GM11168 (cell line): Measurements from ENCODE around the gene CAMTA1.

Source experiments
- in situ Hi-C: fragments of 300-500 bp; cut with MboI; formaldehyde crosslinking; loops from one replicate; pipeline ENCODE4 v1.12.0; 2022; ENCODE audit warnings: low sequenced_read_pairs; ENCODE audit not compliant: unreplicated experiment

Gene CAMTA1

DNA sequence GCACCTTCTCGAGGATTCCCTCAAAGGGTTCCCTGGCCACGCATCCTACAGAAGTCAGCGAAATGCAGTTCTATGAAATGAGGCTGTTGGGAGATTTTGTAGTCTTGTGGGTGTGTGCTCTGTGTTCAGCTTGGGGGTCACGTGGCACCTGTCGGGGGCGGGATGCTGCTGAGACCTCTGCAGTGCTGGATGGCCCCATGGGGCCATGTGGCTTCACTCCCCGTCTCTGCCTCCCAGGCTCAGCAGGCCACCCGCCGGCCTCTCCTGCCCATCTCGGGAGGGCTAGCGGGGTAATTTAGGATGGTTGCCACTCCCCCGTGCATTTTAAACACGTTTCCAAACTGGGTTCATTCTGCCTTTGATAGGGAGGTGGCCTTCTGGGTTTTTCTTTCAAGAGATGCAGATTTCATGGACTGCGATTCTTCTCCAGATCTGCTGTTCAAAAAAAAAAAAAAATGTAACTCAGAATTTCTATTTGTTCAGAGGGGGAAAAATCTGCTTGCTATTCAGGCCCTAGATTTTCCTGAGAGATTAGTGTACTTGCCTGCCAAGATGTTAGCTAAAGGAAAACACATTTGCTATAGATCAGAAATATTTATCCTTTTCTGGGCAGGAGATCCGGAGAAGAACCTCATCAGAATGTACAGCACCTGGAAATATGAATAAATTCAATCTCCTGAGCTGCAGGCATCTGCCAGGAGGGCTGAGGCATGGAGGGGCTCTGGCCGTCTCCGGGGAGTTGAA is 708.6 kb downstream of the CAMTA1 start:
- in situ Hi-C loops: no loop called here

DNA sequence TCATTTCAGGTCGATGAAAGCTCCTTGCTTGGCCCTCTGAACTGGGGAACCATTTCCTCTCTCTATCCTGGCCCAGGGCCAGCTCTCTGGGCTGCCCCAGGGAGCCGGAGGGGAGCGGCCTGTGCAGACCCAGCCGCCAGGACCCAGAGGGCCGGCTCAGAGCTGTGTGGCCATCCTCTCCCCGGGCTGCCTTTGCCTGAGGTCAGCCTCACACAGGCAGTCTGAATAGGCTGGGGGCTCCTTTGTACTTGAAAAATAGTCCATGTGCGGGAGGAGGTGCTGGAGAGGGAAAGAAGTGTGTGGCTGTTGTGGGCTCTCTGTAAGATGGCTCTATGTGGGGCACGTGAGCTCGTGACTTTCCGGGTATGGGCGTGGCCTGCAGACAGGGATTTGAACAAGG is 710.7 kb downstream of the CAMTA1 start:
- in situ Hi-C loops: no loop called here

DNA sequence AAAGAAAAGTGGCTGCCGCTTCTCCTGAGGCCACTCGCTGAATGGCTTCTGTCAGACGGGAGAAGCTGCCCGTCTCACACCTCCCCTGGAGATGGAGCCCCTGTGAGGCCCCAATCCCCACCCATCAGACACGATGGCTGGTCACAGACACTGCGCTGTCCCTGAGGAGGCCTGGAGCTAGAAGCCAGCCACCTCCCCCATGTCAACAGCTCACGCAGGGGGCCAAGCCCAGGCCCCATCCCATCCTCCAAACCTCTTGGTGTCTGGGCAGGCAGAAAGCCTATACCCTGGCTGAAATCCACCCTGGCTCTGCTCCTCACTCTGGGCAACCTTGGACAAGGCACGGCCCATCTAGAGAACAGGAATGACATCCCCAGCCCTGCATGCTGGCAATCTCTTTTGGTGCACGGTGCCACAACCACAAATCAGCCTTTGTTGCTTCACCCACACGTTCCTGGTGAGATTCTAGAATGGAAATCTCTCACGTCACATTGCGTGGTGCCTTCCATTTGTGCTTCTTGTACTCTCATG is 711.9 kb downstream of the CAMTA1 start:
- in situ Hi-C loops: no loop called here

- in situ Hi-C loops: no loop called here
Measured at GRCh38 chr1:7500381-7501083, 715.3 kb downstream of the CAMTA1 start.

DNA sequence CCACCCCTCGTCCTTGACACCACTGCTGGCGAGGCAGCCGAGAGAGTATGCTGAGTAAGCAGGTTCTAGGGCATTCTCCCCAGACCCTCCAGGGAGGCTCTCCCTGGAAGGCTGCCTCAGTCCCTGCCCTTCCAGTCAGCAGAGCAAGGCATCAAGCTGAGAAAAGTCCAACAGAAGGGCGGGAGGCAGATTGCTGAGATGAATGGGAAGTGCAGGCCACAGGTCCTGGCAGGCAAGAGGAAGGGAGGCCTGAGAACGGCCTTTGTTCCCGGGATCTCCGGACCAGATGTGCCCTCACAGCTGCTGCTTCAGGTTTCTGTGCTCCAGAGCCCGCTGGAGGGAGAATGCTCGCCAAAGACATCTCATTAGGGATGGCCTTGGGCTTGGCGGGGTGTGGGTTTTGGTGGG is 715.8 kb downstream of the CAMTA1 start:
- in situ Hi-C loops: no loop called here

GRCh38 chr1:7501723-7502603 is 716.7 kb downstream of the CAMTA1 start:
- in situ Hi-C loops: no loop called here

DNA sequence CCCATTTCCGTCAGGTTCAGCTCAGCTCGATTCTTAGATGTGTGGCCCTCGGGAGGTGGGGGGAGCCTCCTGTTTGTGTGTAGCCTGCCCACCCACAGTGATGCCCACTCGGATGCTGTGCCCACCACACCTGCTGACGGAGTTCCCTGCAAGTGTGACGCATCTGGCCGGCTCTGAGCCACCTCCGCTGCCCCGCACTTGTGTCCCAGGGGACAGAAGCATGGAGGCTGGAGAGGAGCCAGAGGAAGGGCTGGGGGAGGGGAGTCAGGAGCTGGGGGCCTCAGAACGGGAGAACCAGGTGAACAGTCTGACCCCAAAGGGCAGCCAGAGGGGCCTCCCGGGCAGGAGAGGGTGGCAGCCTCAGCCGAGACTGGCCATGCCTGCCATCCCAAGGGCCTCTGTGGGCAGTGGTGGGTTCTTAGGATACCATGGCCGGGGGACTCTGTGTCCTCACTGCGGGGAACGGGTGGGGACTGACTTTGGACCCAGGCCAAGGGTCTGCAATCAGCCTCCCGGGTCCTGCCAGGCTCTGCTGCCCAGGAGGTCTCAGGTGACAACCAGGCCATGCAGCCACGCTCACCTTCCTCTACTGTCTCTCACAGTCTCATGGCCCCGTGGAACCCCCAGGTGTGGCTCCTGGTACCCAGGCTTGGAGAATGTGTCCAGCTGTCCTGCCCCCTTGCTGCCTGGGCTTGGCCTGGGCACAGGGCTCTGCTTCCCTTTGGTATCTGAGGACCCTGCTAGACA is 718.6 kb downstream of the CAMTA1 start:
- in situ Hi-C loops: no loop called here

GRCh38 chr1:7504438-7504720 is 719.1 kb downstream of the CAMTA1 start:
- in situ Hi-C loops: no loop called here

DNA sequence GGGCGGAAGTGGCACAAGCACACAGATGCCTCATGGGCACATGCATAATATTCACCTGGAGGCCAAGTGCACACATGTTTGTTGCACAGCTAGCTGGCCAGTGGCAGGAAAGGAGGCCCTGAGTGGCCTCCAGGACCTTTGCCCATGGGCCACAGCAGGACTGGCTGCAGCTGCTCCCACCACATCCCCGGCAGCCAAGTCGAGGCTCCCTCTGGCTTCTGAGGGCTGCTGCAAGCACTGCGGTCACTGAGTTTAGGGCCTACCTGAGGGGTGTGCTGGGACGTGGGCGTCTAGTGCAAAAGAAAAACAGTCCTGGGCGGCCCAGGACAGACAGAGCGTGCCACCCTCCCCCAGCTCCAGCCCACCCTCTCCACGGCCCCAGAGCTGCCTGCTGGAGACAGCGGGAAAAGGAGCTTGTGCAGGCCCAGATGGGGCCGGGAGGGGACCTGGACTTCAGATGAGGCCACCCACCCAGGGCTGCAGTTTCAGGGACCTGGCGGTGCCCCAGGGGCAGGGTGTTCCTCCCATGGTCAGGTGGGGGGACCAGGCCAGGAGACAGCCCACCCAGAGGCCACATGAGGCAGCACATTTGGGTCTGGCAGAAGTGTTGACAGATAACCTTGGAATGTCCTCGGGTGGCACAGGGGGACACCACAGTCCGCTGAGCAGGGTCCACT is 720.0 kb downstream of the CAMTA1 start:
- in situ Hi-C loops: no loop called here

- in situ Hi-C loops: no loop called here
Measured at GRCh38 chr1:7505771-7506453, 720.7 kb downstream of the CAMTA1 start.

DNA sequence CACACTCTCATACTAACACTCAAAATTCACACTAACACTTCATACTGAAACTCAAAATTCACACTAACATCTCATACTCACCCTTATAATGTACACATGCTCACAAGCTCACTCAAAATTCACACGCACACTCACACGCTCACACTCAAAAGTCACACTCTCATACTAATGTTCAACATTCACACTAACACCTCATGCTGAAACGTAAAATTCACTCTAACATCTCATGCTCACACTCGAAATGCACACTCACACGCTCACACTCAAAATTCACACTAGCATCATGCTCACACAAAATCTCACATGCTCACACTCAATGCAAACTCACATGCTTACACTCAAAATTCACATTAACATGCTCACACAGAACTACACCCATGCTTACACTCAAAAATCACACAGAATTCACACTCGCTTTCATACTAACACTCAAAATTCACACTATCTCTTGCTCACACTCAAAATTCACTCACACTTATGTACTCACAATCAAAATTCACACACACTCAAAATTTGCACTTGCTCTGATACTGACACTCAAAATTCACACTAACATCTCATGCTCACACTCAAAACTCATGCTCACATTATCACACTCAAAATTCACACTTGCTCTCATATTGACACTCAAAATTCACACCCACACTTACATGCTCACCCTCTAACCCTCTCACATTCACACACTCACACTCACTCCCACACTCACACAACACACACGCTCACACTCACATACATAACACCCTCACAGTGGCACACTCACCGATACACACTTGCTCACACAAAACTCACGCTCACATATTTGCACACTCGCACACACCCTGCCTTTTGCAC is 721.4 kb downstream of the CAMTA1 start:
- in situ Hi-C loops: no loop called here

- in situ Hi-C loops: no loop called here
Measured at GRCh38 chr1:7507285-7508019, 722.2 kb downstream of the CAMTA1 start.

- in situ Hi-C loops: no loop called here
Measured at GRCh38 chr1:7508052-7508933, 723.0 kb downstream of the CAMTA1 start.

GRCh38 chr1:7508934-7509519 is 723.8 kb downstream of the CAMTA1 start:
- in situ Hi-C loops: no loop called here

DNA sequence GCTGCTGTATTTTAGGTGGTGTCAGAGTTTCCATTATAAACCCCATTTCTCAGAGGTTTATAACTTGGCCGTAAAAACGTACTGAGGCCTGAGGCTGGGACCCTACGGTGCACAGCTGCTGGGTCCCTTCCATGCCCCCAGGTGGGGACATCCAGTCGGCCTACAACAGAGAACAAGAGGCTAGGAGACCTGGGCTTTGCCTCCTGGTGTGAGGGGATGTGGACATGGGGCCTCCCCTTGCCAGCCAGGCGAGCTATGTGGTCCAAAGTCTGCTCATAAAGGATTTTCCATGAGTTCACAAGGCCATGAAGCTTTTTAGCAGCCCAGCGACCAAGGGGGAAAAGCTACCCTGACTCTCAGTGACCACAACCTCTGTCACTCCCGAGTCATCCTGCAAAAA is 724.3 kb downstream of the CAMTA1 start:
- in situ Hi-C loops: no loop called here

DNA sequence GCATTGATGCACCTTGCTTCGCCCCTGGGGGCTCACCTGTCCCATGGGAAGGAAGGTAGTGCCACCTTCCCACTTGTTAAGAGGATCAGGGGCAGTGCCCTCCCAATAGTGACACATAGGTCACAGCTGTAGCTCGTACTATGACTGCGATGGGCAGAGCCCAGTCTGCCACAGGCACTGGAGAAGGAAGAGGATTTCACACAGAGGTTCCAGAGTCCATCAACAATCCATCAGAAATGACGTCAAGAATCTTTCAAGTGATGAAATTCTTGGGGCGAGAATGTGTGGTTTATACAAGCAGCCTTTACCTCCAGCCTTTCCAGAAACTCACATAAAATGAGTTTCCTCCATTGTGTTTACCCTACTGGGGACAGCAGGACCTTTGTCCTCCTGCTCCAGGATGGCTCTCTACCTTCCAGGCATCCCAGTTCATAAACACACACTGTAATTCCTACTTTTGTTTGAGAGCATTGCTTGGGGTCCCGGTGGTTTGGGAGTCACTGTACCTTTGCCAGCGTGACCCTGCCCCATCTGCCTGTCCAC is 725.2 kb downstream of the CAMTA1 start:
- in situ Hi-C loops: no loop called here
